GM23248 (cell line): ENCODE results near the gene GRPR.

Experiments
- EZH2 ChIP-seq: fragments of 200-600 bp; sonication (generic); IDR thresholded peaks from 2 replicates; pipeline ENCODE4 v1.6.1; 2018; ENCODE audit warnings: antibody characterized with exemption, mild to moderate bottlenecking; ENCODE audit not compliant: insufficient read depth, poor library complexity, severe bottlenecking
- EZH2phosphoT487 ChIP-seq: fragments of 200-600 bp; sonication (generic); IDR thresholded peaks from 2 replicates; pipeline ENCODE4 v1.6.1; 2018; ENCODE audit warnings: antibody characterized with exemption, moderate library complexity, mild to moderate bottlenecking, low read depth; ENCODE audit not compliant: insufficient read depth

DNA sequence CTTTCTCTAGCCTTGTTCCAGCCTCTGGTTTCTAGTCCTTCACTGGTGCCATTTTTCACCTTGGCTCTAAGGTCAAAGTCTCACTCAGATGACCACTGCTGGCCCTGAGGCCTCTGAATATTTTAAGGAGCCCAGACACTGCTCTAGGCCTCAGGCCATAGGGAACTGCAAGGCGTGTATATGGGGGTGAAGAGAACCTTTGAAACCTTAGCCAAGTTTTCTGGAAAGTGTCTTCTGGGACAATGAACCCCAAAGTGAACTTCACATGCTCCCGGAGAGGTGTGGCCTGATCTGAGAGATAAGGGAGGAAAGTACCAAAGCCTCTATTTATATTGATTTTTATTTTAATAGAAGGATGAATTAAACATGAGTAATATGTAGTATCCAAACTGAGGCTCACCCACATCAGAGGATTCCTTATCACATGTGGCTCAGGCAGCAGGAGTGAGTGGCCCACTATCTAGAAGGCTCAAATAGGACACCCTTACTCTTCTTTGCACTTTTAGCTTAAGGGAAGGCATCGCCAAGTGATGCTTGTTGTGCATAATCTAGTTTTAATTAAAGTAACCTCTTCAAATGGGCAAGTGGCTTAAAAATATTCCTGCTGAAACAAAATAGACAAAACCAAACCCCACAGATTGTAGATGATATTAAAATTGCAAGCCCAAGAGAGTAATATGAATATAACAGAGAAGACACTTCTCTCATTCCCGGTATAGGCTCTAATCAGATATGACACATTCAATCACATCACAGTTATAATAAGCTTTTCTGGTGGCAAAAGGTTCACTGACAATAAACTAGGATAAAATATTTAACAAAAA is 18.3 kb downstream of the GRPR start:
- TF ChIP-seq EZH2 = no peak
- no peak for TF ChIP-seq EZH2phosphoT487
